ENCODE measurements around the gene ZNF8.
"Not testable (repeated sequence)": the region's sequence is repeated elsewhere in the genome, so short reads cannot be mapped to it uniquely, and the experiment has no call there.

ZNF8 gene

DNA sequence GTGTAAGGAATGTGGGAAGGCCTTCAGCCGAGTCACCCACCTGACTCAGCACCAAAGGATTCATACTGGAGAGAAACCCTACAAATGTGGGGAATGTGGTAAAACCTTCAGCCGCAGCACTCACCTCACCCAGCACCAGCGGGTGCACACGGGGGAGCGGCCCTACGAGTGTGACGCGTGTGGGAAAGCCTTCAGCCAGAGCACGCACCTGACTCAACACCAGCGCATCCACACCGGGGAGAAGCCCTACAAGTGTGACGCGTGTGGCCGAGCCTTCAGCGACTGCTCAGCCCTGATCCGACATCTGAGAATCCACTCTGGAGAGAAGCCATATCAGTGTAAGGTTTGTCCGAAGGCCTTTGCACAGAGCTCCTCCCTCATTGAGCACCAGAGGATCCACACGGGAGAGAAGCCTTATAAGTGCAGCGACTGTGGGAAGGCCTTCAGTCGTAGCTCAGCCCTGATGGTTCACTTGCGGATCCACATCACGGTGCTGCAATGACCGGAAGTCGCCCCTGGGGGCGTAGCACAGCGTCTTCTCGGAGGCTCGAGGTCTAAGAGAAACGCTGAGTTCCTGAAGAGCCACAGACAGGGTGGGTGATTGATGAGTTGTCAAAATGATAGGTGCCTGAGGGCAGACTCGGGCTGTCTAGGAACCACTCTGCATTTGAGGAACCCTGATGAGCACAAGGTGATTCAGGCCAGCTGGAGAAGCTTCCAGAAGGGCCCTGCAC lies 60.2 kb downstream of the ZNF8 start:
- DNase-seq = no peak

GRCh38 chr19:58345558-58345957 lies 66.8 kb downstream of the ZNF8 start:
- DNase-seq = no peak

- no peak for DNase-seq
Observed at GRCh38 chr19:58346961-58347929, 68.5 kb downstream of the ZNF8 start.

- DNase-seq = not testable (repeated sequence)
Observed at GRCh38 chr19:58348080-58348479, 69.3 kb downstream of the ZNF8 start.

GRCh38 chr19:58349590-58349989 lies 70.8 kb downstream of the ZNF8 start:
- DNase-seq = no peak

DNA sequence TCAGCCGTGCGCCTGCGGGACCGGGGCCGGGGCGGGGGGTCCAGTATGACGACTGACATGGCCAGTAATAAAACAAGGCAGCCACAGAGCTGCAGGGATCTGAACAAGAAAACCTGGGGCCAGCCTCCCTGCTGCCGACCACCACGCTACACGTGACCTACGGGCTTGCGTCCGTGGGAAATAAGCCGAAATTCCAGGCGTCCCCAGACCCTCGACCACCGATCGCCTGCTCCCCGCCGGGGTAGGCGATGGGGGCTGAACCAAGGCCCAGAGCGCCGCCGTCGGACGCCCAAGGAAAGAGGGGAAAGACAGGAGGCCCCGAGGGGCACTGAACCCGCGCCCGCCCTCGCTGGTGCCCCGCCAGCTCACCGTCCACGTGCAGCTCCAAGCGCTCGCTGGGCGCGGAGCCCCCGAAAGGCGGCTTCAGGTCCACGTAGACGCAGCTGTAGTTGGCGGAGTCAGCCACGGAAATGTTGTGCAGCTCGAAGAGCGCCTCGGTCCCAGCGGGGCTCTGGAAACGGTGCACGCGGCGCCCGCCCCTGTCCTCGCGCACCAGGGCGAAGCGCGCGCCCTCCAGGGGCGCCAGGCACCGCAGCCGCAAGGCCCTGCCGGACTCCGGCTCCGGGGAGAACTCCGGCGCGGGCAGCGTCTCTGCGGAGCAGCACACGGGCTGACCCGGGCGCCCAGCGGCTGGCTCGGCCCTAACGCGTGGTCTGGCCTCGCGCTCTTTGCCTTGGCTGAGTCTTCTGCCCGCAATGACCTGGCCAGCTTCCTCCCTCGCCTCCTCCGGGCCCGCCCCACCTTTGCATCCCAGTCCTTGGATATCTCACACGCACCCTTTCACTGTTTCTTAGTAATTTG lies 71.5 kb downstream of the ZNF8 start:
- no peak for DNase-seq

DNA sequence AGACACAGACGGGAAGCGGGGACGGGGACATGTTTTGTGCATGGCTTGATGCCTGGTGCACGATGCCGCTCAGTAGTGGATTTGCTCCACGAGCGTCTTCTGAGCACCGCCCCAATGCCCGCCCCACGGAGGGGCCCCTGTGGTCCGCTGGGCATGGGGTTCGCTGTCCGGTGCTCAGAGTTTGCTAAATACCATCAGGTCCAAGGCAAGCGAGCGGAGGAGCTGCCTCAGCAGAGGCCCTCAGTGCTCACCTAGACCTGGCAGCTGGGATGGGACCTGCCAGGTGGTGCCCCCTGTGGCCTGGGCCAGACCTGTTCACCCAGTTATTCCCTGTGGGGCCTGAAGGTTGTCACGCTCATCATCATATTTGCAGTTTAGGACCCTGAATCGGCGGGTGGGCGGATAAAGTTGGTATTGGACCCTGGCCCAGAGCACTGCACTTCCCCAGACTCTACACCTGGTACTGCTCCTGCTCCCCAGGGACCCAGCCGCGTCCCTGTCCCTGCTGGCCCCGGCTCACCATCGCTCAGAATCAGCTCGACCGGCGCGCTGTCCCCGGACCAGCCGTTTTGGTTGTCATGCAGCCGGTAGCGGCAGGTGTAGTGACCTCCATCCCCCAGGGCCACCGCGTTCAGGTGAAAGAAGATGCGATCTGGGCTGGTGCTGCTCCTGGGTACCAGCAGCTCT lies 72.3 kb downstream of the ZNF8 start:
- no peak for DNase-seq

- no peak for DNase-seq
Observed at GRCh38 chr19:58351558-58351878, 72.8 kb downstream of the ZNF8 start.

- no peak for DNase-seq
Observed at GRCh38 chr19:58351990-58352755, 73.4 kb downstream of the ZNF8 start.

Data from 8988T (cell line).